ENCODE results near the gene CES2.

CES2 gene

GRCh38 chr16:66913081-66913480 is 22.2 kb upstream of the CES2 start:
- no peak for DNase-seq (ENCODE audit: low read depth)
- no peak for TF ChIP-seq CTCF (IDR thresholded peaks at IDR 0.05; ENCODE audit: insufficient read depth, low read depth, low read length, missing control alignments)
- H3K4me3 ChIP-seq (ENCODE audit: low read length) = no peak overlapping the region

GRCh38 chr16:66913711-66914110 is 21.6 kb upstream of the CES2 start:
- DNase-seq (ENCODE audit: low read depth) = no peak
- H3K4me3 ChIP-seq (ENCODE audit: low read length) = no peak overlapping the region
- TF ChIP-seq CTCF (IDR thresholded peaks at IDR 0.05; ENCODE audit: insufficient read depth, low read depth, low read length, missing control alignments) = no peak

- DNase-seq (ENCODE audit: low read depth) = no peak
- no peak for TF ChIP-seq CTCF (IDR thresholded peaks at IDR 0.05; ENCODE audit: insufficient read depth, low read depth, low read length, missing control alignments)
- no peak overlapping the region for H3K4me3 ChIP-seq (ENCODE audit: low read length)
Observed at GRCh38 chr16:66914541-66914940, 20.8 kb upstream of the CES2 start.

- no peak for TF ChIP-seq CTCF (IDR thresholded peaks at IDR 0.05; ENCODE audit: insufficient read depth, low read depth, low read length, missing control alignments)
- H3K4me3 ChIP-seq (ENCODE audit: low read length) = no peak overlapping the region
- no peak for DNase-seq (ENCODE audit: low read depth)
Observed at GRCh38 chr16:66915041-66915440, 20.3 kb upstream of the CES2 start.

- TF ChIP-seq CTCF (IDR thresholded peaks at IDR 0.05; ENCODE audit: insufficient read depth, low read depth, low read length, missing control alignments) = no peak
- DNase-seq (ENCODE audit: low read depth) = no peak
- H3K4me3 ChIP-seq (ENCODE audit: low read length) = no peak overlapping the region
Observed at GRCh38 chr16:66916518-66916917, 18.8 kb upstream of the CES2 start.

- no peak for DNase-seq (ENCODE audit: low read depth)
- no peak overlapping the region for H3K4me3 ChIP-seq (ENCODE audit: low read length)
- TF ChIP-seq CTCF (IDR thresholded peaks at IDR 0.05; ENCODE audit: insufficient read depth, low read depth, low read length, missing control alignments) = no peak
Observed at GRCh38 chr16:66917741-66918140, 17.6 kb upstream of the CES2 start.

- no peak for DNase-seq (ENCODE audit: low read depth)
- H3K4me3 ChIP-seq (ENCODE audit: low read length) = no peak overlapping the region
- no peak for TF ChIP-seq CTCF (IDR thresholded peaks at IDR 0.05; ENCODE audit: insufficient read depth, low read depth, low read length, missing control alignments)
Observed at GRCh38 chr16:66918355-66918754, 17.0 kb upstream of the CES2 start.
